SK-N-SH treated with all-trans-retinoic acid at 6 μM for 48 hours (cell line): Measurements from ENCODE around the gene WFS1.

Experiments used
- ATAC-seq: fragments of 200-7000 bp; cut with Tn5 transposase; 3 replicates; pipeline ENCODE4 v1.9.1; 2020; ENCODE audit warnings: mild to moderate bottlenecking, moderate library complexity
- ARNTL ChIP-seq: fragments of 450-650 bp; formaldehyde crosslinking; IDR thresholded peaks from 2 replicates; pipeline ENCODE4 v1.5.0; 2020; ENCODE audit warnings: low read depth, mild to moderate bottlenecking, moderate library complexity, borderline replicate concordance
- BACH2 ChIP-seq: fragments of 250-450 bp; sonication (Bioruptor Pico); IDR thresholded peaks from 2 replicates; pipeline ENCODE4 v1.9.0; 2021; ENCODE audit warnings: mild to moderate bottlenecking, borderline replicate concordance
- CREB5 ChIP-seq: fragments of 250-450 bp; sonication (Bioruptor Pico); IDR thresholded peaks from 2 replicates; pipeline ENCODE4 v1.5.1; 2020; ENCODE audit warnings: low read depth, mild to moderate bottlenecking, moderate library complexity
- CSDC2 ChIP-seq: fragments of 250-450 bp; sonication (Bioruptor Pico); IDR thresholded peaks from 2 replicates; pipeline ENCODE4 v1.5.0; 2020; ENCODE audit warnings: mild to moderate bottlenecking, moderate library complexity
- CSRNP3 ChIP-seq: fragments of 250-450 bp; sonication (Bioruptor Pico); IDR thresholded peaks from 2 replicates; pipeline ENCODE4 v1.5.1; 2021; ENCODE audit warnings: mild to moderate bottlenecking, moderate library complexity
- ESRRG ChIP-seq: fragments of 250-450 bp; sonication (Bioruptor Pico); IDR thresholded peaks from 2 replicates; pipeline ENCODE4 v1.6.1; 2021; ENCODE audit warnings: mild to moderate bottlenecking
- GLIS3 ChIP-seq: fragments of 250-450 bp; sonication (Bioruptor Pico); IDR thresholded peaks from 2 replicates; pipeline ENCODE4 v1.5.0; 2020; ENCODE audit warnings: mild to moderate bottlenecking, moderate library complexity
- ISL1 ChIP-seq: fragments of 250-450 bp; sonication (Bioruptor Pico); IDR thresholded peaks from 2 replicates; pipeline ENCODE4 v2.1.2; 2022; ENCODE audit warnings: mild to moderate bottlenecking, moderate library complexity
- OSR1 ChIP-seq: fragments of 250-450 bp; sonication (Bioruptor Pico); IDR thresholded peaks from 2 replicates; pipeline ENCODE4 v1.8.0; 2022; ENCODE audit warnings: moderate library complexity, mild to moderate bottlenecking, inconsistent platforms
- PATZ1 ChIP-seq: fragments of 250-450 bp; sonication (Bioruptor Pico); IDR thresholded peaks from 2 replicates; pipeline ENCODE4 v1.8.0; 2020; ENCODE audit warnings: mild to moderate bottlenecking, moderate library complexity, borderline replicate concordance
- POU6F1 ChIP-seq: fragments of 250-450 bp; sonication (Bioruptor Pico); IDR thresholded peaks from 2 replicates; pipeline ENCODE4 v1.8.0; 2021; ENCODE audit warnings: low read depth, mild to moderate bottlenecking, moderate library complexity, borderline replicate concordance
- PPARA ChIP-seq: fragments of 250-450 bp; sonication (Bioruptor Pico); IDR thresholded peaks from 2 replicates; pipeline ENCODE4 v1.5.0; 2020; ENCODE audit warnings: mild to moderate bottlenecking, borderline replicate concordance
- RARB ChIP-seq: fragments of 250-450 bp; sonication (Bioruptor Pico); IDR thresholded peaks from 2 replicates; pipeline ENCODE4 v1.8.0; 2021; ENCODE audit warnings: mild to moderate bottlenecking, moderate library complexity
- SNAI2 ChIP-seq: fragments of 250-450 bp; sonication (Bioruptor Pico); IDR thresholded peaks from 2 replicates; pipeline ENCODE4 v1.5.0; 2020; ENCODE audit warnings: mild to moderate bottlenecking, moderate library complexity
- TCF4 ChIP-seq: fragments of 250-450 bp; sonication (Bioruptor Pico); IDR thresholded peaks from 2 replicates; pipeline ENCODE4 v1.8.0; 2021; ENCODE audit warnings: mild to moderate bottlenecking, moderate library complexity, borderline replicate concordance
- TOX ChIP-seq: fragments of 250-450 bp; sonication (Bioruptor Pico); IDR thresholded peaks from 2 replicates; pipeline ENCODE4 v1.8.0; 2021; ENCODE audit warnings: mild to moderate bottlenecking, moderate library complexity, borderline replicate concordance
- TSHZ2 ChIP-seq: fragments of 250-450 bp; sonication (Bioruptor Pico); IDR thresholded peaks from 2 replicates; pipeline ENCODE4 v1.5.0; 2020; ENCODE audit warnings: mild to moderate bottlenecking, moderate library complexity
- ZC3H10 ChIP-seq: fragments of 250-450 bp; sonication (Bioruptor Pico); IDR thresholded peaks from 2 replicates; pipeline ENCODE4 v1.5.1; 2021; ENCODE audit warnings: mild to moderate bottlenecking, moderate library complexity
- ZFP3 ChIP-seq: fragments of 250-450 bp; sonication (Bioruptor Pico); IDR thresholded peaks from 2 replicates; pipeline ENCODE4 v1.5.0; 2020; ENCODE audit warnings: mild to moderate bottlenecking, moderate library complexity
- ZFP30 ChIP-seq: fragments of 450-650 bp; formaldehyde crosslinking; IDR thresholded peaks from 2 replicates; pipeline ENCODE4 v1.5.0; 2022; ENCODE audit warnings: mild to moderate bottlenecking, moderate library complexity
- ZNF565 ChIP-seq: fragments of 450-650 bp; formaldehyde crosslinking; conservative IDR thresholded peaks from 2 replicates; pipeline ENCODE4 v1.5.0; 2020; ENCODE audit warnings: low read depth, mild to moderate bottlenecking, moderate library complexity
- ZNF70 ChIP-seq: fragments of 450-650 bp; formaldehyde crosslinking; IDR thresholded peaks from 2 replicates; pipeline ENCODE4 v1.5.0; 2020; ENCODE audit warnings: mild to moderate bottlenecking, moderate library complexity

Gene WFS1

GRCh38 chr4:6298852-6299251 lies 29.2 kb downstream of the WFS1 start:
- TF ChIP-seq ZNF565 (CRISPR knock-in tag) (no peak), TSHZ2 (no peak), ZFP3 (no peak), TCF4 (CRISPR knock-in tag) (no peak), CREB5 (CRISPR knock-in tag) (no peak), ZNF70 (CRISPR knock-in tag) (no peak), ESRRG (CRISPR knock-in tag) (no peak)
- ATAC-seq = no peak

- no peak for TF ChIP-seq BACH2
- no peak for TF ChIP-seq ZFP30
- no peak for TF ChIP-seq ESRRG (CRISPR knock-in tag)
- TF ChIP-seq PPARA (CRISPR knock-in tag) = no peak
- TF ChIP-seq GLIS3 = no peak
- no peak for TF ChIP-seq PATZ1 (CRISPR knock-in tag)
- no peak for TF ChIP-seq RARB
- no peak for TF ChIP-seq TOX
- TF ChIP-seq CSRNP3 (CRISPR knock-in tag) = no peak
- TF ChIP-seq POU6F1 = no peak
- TF ChIP-seq SNAI2 (CRISPR knock-in tag) = no peak
- TF ChIP-seq ZFP3 = no peak
- TF ChIP-seq ZNF565 (CRISPR knock-in tag) = no peak
- TF ChIP-seq CSDC2 = no peak
- TF ChIP-seq OSR1 (CRISPR knock-in tag) = no peak
- no peak for TF ChIP-seq ISL1
- no peak for TF ChIP-seq ZNF70 (CRISPR knock-in tag)
- no peak for TF ChIP-seq CREB5 (CRISPR knock-in tag)
- TF ChIP-seq ZC3H10 (CRISPR knock-in tag) = no peak
- no peak for ATAC-seq
Measured at GRCh38 chr4:6299875-6300274, 30.2 kb downstream of the WFS1 start.

GRCh38 chr4:6300359-6300758 lies 30.7 kb downstream of the WFS1 start:
- ATAC-seq = no peak
- no peak for TF ChIP-seq PPARA (CRISPR knock-in tag)
- TF ChIP-seq CREB5 (CRISPR knock-in tag) = no peak
- no peak for TF ChIP-seq ZFP3
- TF ChIP-seq ZNF70 (CRISPR knock-in tag) = no peak
- no peak for TF ChIP-seq ESRRG (CRISPR knock-in tag)
- TF ChIP-seq ZC3H10 (CRISPR knock-in tag) = no peak
- no peak for TF ChIP-seq ARNTL (CRISPR knock-in tag)
- TF ChIP-seq TCF4 (CRISPR knock-in tag) = no peak
- TF ChIP-seq, all 23 proteins: peak for 0
